Measurements from ENCODE around the gene SAMD8. TPM values are rescaled to one million over a fixed set of nuclear protein-coding genes. Genes with fewer than 3 reads are reported as not detected.

SAMD8 gene
- total RNA-seq, result 10 to 100 TPM; 53.1 to 59.7 (median 57.8) TPM

GRCh38 chr10:75111365-75111906 lies at the start of gene SAMD8:
TSS of gene SAMD8 (plus strand) at chr10:75111656. CDS start at chr10:75150529, 38,873 bp downstream.
- TF ChIP-seq CTCF (IDR thresholded peaks at IDR 0.05; ENCODE audit: low read depth), result no peak

DNA sequence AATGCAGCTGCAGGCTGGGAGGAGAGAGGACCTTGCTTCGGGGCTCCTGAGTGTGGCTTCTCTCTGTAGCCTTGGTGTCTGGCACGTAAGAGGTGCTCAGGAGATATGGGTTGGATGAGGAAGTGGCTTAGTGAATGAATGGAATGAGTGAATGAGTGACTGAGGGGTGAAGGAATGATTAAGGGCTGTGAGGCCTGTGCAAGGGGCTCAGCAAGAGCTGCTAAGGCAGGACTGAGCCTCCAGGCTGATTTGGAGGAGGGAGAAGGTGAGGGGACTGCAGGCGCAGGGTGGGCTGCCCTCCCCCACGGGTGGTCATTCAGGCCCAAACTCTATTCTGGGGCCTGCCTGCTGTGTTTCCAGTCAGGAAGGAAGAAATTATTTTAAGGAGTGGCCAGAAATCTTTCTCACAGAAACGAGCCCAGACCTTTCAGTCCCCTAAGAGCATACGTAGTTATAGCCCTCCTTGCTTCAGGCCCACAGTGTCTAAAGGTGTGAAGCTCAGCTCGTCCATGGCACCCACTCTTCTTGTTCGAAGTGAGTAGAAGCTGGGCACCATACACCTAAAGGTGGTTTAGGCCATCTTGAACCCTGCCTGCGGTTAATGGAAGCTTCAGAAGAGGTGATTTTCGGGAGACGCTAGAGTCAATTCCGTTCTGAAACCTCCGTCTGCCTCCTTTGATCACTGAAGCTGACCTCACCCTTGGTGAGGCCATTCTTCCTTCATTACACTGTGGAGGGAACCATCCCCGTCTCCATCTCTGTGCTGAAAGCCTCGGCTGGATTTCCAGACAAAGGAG lies 49.5 kb upstream of the SAMD8 start:
- TF ChIP-seq CTCF (IDR thresholded peaks at IDR 0.05; ENCODE audit: low read depth), result no peak

GRCh38 chr10:75062506-75063299 lies 48.8 kb upstream of the SAMD8 start:
- no peak for TF ChIP-seq CTCF (IDR thresholded peaks at IDR 0.05; ENCODE audit: low read depth)

GRCh38 chr10:75063461-75064230 lies 47.8 kb upstream of the SAMD8 start:
- TF ChIP-seq CTCF (IDR thresholded peaks at IDR 0.05; ENCODE audit: low read depth), result no peak

DNA sequence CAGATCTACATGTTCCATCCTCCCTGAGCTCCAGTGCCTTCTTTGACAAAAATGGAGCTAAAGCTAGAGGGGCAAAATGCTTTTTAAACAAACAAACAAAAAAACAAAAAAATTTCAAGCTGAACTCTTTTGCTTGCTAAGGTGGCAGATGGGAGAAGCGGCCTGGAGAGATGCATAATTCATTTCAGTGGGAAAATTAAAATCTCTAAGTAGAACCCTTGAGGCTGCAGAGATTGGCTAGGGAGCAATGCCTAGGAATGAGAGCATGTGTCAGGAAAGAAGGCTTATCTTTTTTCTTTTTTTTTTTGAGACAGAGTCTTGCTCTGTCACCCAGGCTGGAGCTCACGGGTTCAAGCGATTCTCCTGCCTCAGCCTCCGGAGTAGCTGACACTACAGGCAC lies 46.4 kb upstream of the SAMD8 start:
- no peak for TF ChIP-seq CTCF (IDR thresholded peaks at IDR 0.05; ENCODE audit: low read depth)

GRCh38 chr10:75066271-75066670 lies 45.2 kb upstream of the SAMD8 start:
- TF ChIP-seq CTCF (IDR thresholded peaks at IDR 0.05; ENCODE audit: low read depth), result no peak

All from subcutaneous adipose tissue (tissue), 4 donors.